ENCODE results near the gene PHRF1. TPM values are rescaled to one million over a fixed set of nuclear protein-coding genes. Genes with fewer than 3 reads are reported as not detected.

Gene PHRF1
- polyA plus RNA-seq, 1 donor from 2014 or later: 8.5 TPM

- no peaks in the 10 kb centered on the region for H4K20me1 ChIP-seq (ENCODE audit: insufficient read depth)
- TF ChIP-seq EP300 (conservative IDR thresholded peaks at IDR 0.05; ENCODE audit: poor library complexity, severe bottlenecking) (no peak), POLR2AphosphoS5 (IDR thresholded peaks at IDR 0.05) (no peak), TAF1 (IDR thresholded peaks at IDR 0.05; ENCODE audit: low read depth) (no peak), SMC3 (conservative IDR thresholded peaks at IDR 0.05; ENCODE audit: poor library complexity) (no peak), EZH2 (IDR thresholded peaks at IDR 0.05; ENCODE audit: borderline replicate concordance, insufficient read depth, low read length, poor library complexity, severe bottlenecking) (no peak), CTCF (IDR thresholded peaks at IDR 0.05; ENCODE audit: poor library complexity, severe bottlenecking) (no peak), MXI1 (conservative IDR thresholded peaks at IDR 0.05; ENCODE audit: poor library complexity, severe bottlenecking) (no peak), RAD21 (conservative IDR thresholded peaks at IDR 0.05) (no peak), REST (IDR thresholded peaks at IDR 0.05; ENCODE audit: borderline replicate concordance) (no peak)
- no peaks in the 10 kb centered on the region for H3K27me3 ChIP-seq (ENCODE audit: insufficient read depth, low read depth, low read length)
- H3K9ac ChIP-seq (ENCODE audit: low read length): no peak overlapping the region
- H2AFZ ChIP-seq (ENCODE audit: low read depth, low read length): no peak overlapping the region
- H3K36me3 ChIP-seq (ENCODE audit: insufficient read depth, low read length): no peaks in the 10 kb centered on the region
- H3K4me2 ChIP-seq (ENCODE audit: low read length): no peak overlapping the region
- H3K27ac ChIP-seq (ENCODE audit: low read length): no peak overlapping the region
- H3K4me3 ChIP-seq (ENCODE audit: low read length): no peak overlapping the region
- no peaks in the 10 kb centered on the region for H3K9me2 ChIP-seq (ENCODE audit: insufficient read depth, low read length)
- no peaks in the 10 kb centered on the region for H3F3A ChIP-seq (ENCODE audit: insufficient read depth, low read length, poor library complexity, severe bottlenecking)
- no peaks in the 10 kb centered on the region for H3K79me2 ChIP-seq (replicated peaks; ENCODE audit: insufficient read depth, low read length)
- no peaks in the 10 kb centered on the region for H3K9me3 ChIP-seq (ENCODE audit: low read length)
Observed at GRCh38 chr11:548700-549603, 27.3 kb upstream of the PHRF1 start.

GRCh38 chr11:550021-550745, 26.1 kb upstream of the PHRF1 start:
- no peaks in the 10 kb centered on the region for H3K79me2 ChIP-seq (replicated peaks; ENCODE audit: insufficient read depth, low read length)
- no peak overlapping the region for H3K4me3 ChIP-seq (ENCODE audit: low read length)
- TF ChIP-seq CTCF (IDR thresholded peaks at IDR 0.05; ENCODE audit: poor library complexity, severe bottlenecking) (no peak), SMC3 (conservative IDR thresholded peaks at IDR 0.05; ENCODE audit: poor library complexity) (no peak), EP300 (conservative IDR thresholded peaks at IDR 0.05; ENCODE audit: poor library complexity, severe bottlenecking) (no peak), MXI1 (conservative IDR thresholded peaks at IDR 0.05; ENCODE audit: poor library complexity, severe bottlenecking) (no peak), EZH2 (IDR thresholded peaks at IDR 0.05; ENCODE audit: borderline replicate concordance, insufficient read depth, low read length, poor library complexity, severe bottlenecking) (no peak), POLR2AphosphoS5 (IDR thresholded peaks at IDR 0.05) (no peak), REST (IDR thresholded peaks at IDR 0.05; ENCODE audit: borderline replicate concordance) (no peak), RAD21 (conservative IDR thresholded peaks at IDR 0.05) (no peak), TAF1 (IDR thresholded peaks at IDR 0.05; ENCODE audit: low read depth) (no peak)
- peaks cover 8% of the 10 kb centered on the region for H3K27me3 ChIP-seq (ENCODE audit: insufficient read depth, low read depth, low read length)
- no peaks in the 10 kb centered on the region for H3K36me3 ChIP-seq (ENCODE audit: insufficient read depth, low read length)
- no peak overlapping the region for H2AFZ ChIP-seq (ENCODE audit: low read depth, low read length)
- no peak overlapping the region for H3K4me2 ChIP-seq (ENCODE audit: low read length)
- H3K27ac ChIP-seq (ENCODE audit: low read length): no peak overlapping the region
- no peaks in the 10 kb centered on the region for H3F3A ChIP-seq (ENCODE audit: insufficient read depth, low read length, poor library complexity, severe bottlenecking)
- H3K9me3 ChIP-seq (ENCODE audit: low read length): no peaks in the 10 kb centered on the region
- no peak overlapping the region for H3K9ac ChIP-seq (ENCODE audit: low read length)
- no peaks in the 10 kb centered on the region for H3K9me2 ChIP-seq (ENCODE audit: insufficient read depth, low read length)
- no peaks in the 10 kb centered on the region for H4K20me1 ChIP-seq (ENCODE audit: insufficient read depth)
